Mesenchymal stem cell (in vitro differentiated cells and primary cell): Measurements from ENCODE around the gene BTN3A1.

Experiments
- DNase-seq: peaks from one replicate; pipeline ENCODE4 v3.0.0-alpha.2; 2013
- H2AFZ ChIP-seq: one replicate; pipeline ENCODE4 v1.6.1; 2013; ENCODE audit warnings: low read depth, mild to moderate bottlenecking, control low read depth, inconsistent platforms, low read length, moderate library complexity
- H2AK5ac ChIP-seq: 2 replicates; pipeline ENCODE4 v1.6.1; 2013; ENCODE audit warnings: low read length, moderate library complexity, mild to moderate bottlenecking, inconsistent platforms; ENCODE audit not compliant: severe bottlenecking
- H2BK120ac ChIP-seq: one replicate; pipeline ENCODE4 v1.6.1; 2013; ENCODE audit warnings: low read depth, mild to moderate bottlenecking, inconsistent platforms, low read length, moderate library complexity
- H2BK12ac ChIP-seq, 2 experiments: one replicate each; pipeline ENCODE4 v1.6.1; 2013; ENCODE audit warnings: inconsistent platforms in 2 of 2, low read length in 2 of 2, mild to moderate bottlenecking in 2 of 2, moderate library complexity in 2 of 2, control low read depth in 1 of 2
- H2BK15ac ChIP-seq: one replicate; pipeline ENCODE4 v1.6.1; 2013; ENCODE audit warnings: mild to moderate bottlenecking, low read depth, inconsistent platforms; ENCODE audit not compliant: poor library complexity, severe bottlenecking
- H2BK5ac ChIP-seq: 2 replicates; pipeline ENCODE4 v1.6.1; 2013; ENCODE audit warnings: low read depth, mild to moderate bottlenecking, low read length, control low read depth, inconsistent platforms; ENCODE audit not compliant: poor library complexity, severe bottlenecking
- H3K14ac ChIP-seq, 2 experiments: one replicate each; pipeline ENCODE4 v1.6.1; 2013; ENCODE audit warnings: inconsistent platforms in 2 of 2, low read length in 2 of 2, control low read depth in 1 of 2, mild to moderate bottlenecking in 1 of 2, moderate library complexity in 1 of 2
- H3K18ac ChIP-seq, 2 experiments: one replicate each; pipeline ENCODE4 v1.6.1; 2013; ENCODE audit warnings: inconsistent platforms in 2 of 2, low read length in 2 of 2, control low read depth in 1 of 2, low read depth in 1 of 2, mild to moderate bottlenecking in 1 of 2
- H3K23ac ChIP-seq, 2 experiments: one replicate each; pipeline ENCODE4 v1.6.1; 2013; ENCODE audit warnings: inconsistent platforms in 2 of 2, low read length in 2 of 2, mild to moderate bottlenecking in 2 of 2, moderate library complexity in 2 of 2, control low read depth in 1 of 2
- H3K27ac ChIP-seq: 2 replicates; pipeline ENCODE4 v1.5.1; 2013; ENCODE audit warnings: mild to moderate bottlenecking, moderate library complexity, low read length, control low read depth, inconsistent platforms; ENCODE audit not compliant: poor library complexity, severe bottlenecking
- H3K27me3 ChIP-seq, 2 experiments: 2 replicates each; pipeline versions ENCODE4 v1.6.1 to v1.7.0; 2013; ENCODE audit warnings: low read length in 2 of 2, mild to moderate bottlenecking in 2 of 2, moderate library complexity in 2 of 2, control low read depth in 1 of 2, inconsistent platforms in 1 of 2; ENCODE audit not compliant: control insufficient read depth in 1 of 2, insufficient read depth in 1 of 2
- H3K36me3 ChIP-seq, 2 experiments: 2 replicates each; pipeline versions ENCODE4 v1.6.1 to v1.7.0; 2013; ENCODE audit warnings: low read length in 2 of 2, control low read depth in 1 of 2, inconsistent platforms in 1 of 2, low read depth in 1 of 2, mild to moderate bottlenecking in 1 of 2; ENCODE audit not compliant: insufficient read depth in 2 of 2, control insufficient read depth in 1 of 2
- H3K4ac ChIP-seq, 2 experiments: one replicate each; pipeline ENCODE4 v1.6.1; 2013; ENCODE audit warnings: inconsistent platforms in 2 of 2, low read length in 2 of 2, mild to moderate bottlenecking in 2 of 2, moderate library complexity in 2 of 2, control low read depth in 1 of 2, low read depth in 1 of 2
- H3K4me1 ChIP-seq: 2 replicates; pipeline ENCODE4 v1.6.1; 2013; ENCODE audit warnings: low read depth, low read length, control low read depth; ENCODE audit not compliant: control insufficient read depth, insufficient read depth
- H3K4me2 ChIP-seq: 2 replicates; pipeline ENCODE4 v1.6.1; 2013; ENCODE audit warnings: low read length, mild to moderate bottlenecking, inconsistent platforms; ENCODE audit not compliant: poor library complexity, severe bottlenecking
- H3K4me3 ChIP-seq, 2 experiments: 2 replicates each; pipeline versions ENCODE4 v1.5.1 to v1.7.0; 2013; ENCODE audit warnings: low read length in 2 of 2, mild to moderate bottlenecking in 2 of 2, control low read depth in 1 of 2, low read depth in 1 of 2; ENCODE audit not compliant: insufficient read depth in 1 of 2
- H3K79me1 ChIP-seq: replicated peaks from 2 replicates; pipeline ENCODE4 v1.6.1; 2013; ENCODE audit warnings: mild to moderate bottlenecking, control low read depth, low read length, inconsistent platforms; ENCODE audit not compliant: poor library complexity, severe bottlenecking
- H3K9ac ChIP-seq: 2 replicates; pipeline ENCODE4 v1.7.0; 2013; ENCODE audit warnings: mild to moderate bottlenecking, low read length, moderate library complexity
- H3K9me3 ChIP-seq: 2 replicates; pipeline ENCODE4 v1.7.0; 2013; ENCODE audit warnings: mild to moderate bottlenecking, low read length; ENCODE audit not compliant: control insufficient read depth
- H4K8ac ChIP-seq: one replicate; pipeline ENCODE4 v1.6.1; 2013; ENCODE audit warnings: inconsistent platforms, mild to moderate bottlenecking, low read length, moderate library complexity
- H4K91ac ChIP-seq: one replicate; pipeline ENCODE4 v1.6.1; 2013; ENCODE audit warnings: mild to moderate bottlenecking, low read length, inconsistent platforms
- WGBS: methylation state at CpG from one replicate; pipeline ENCODE4 v1.1.7; 2013; ENCODE audit warnings: mixed read lengths; 5-methylcytosine and 5-hydroxymethylcytosine counted together

BTN3A1 gene

GRCh38 chr6:26383624-26384417 is 18.3 kb upstream of the BTN3A1 start:
- Histone ChIP-seq H3K27ac (peak overlapping the region; percentile 93), H2BK5ac (peak overlapping the region; percentile 71), H3K4me2 (peak overlapping the region; percentile 68), H3K4ac (no peak overlapping the region), H2AFZ (peak overlapping the region; percentile 95), H2BK120ac (no peak overlapping the region), H4K8ac (peak overlapping the region; percentile 45), H3K27me3 (no peaks in the 10 kb centered on the region), H2BK12ac (peak overlapping the region in 1 of 2 experiments; percentile 27), H3K36me3 (peaks cover 4 to 15% of the 10 kb centered on the region in 2 experiments), H3K79me1 (peaks cover 17% of the 10 kb centered on the region), H2AK5ac (peak overlapping the region; percentile 87), H3K14ac (peak overlapping the region in 1 of 2 experiments; percentile 45), H4K91ac (no peak overlapping the region), H3K9ac (peak overlapping the region; percentile 87), H3K18ac (no peak overlapping the region), H3K23ac (no peak overlapping the region), H3K4me1 (peaks cover 18% of the 10 kb centered on the region), H3K4me3 (peak overlapping the region; percentile 64 to 79), H2BK15ac (no peak overlapping the region), H3K9me3 (no peaks in the 10 kb centered on the region)
- peak; percentile 76 for DNase-seq
- 13% methylated on average over 7 of the region's 7 CpGs for WGBS

- Histone ChIP-seq H3K4ac (no peak overlapping the region), H2AFZ (no peak overlapping the region), H2BK5ac (no peak overlapping the region), H2BK12ac (no peak overlapping the region), H3K27me3 (no peaks in the 10 kb centered on the region), H3K4me1 (peaks cover 26% of the 10 kb centered on the region), H3K9me3 (no peaks in the 10 kb centered on the region), H3K4me3 (no peak overlapping the region), H2BK120ac (no peak overlapping the region), H3K18ac (no peak overlapping the region), H3K14ac (no peak overlapping the region), H4K8ac (no peak overlapping the region), H3K36me3 (peaks cover 17 to 22% of the 10 kb centered on the region in 2 experiments), H2AK5ac (no peak overlapping the region), H3K9ac (no peak overlapping the region), H4K91ac (no peak overlapping the region), H3K23ac (no peak overlapping the region), H2BK15ac (no peak overlapping the region), H3K79me1 (peaks cover 17% of the 10 kb centered on the region), H3K4me2 (no peak overlapping the region), H3K27ac (no peak overlapping the region)
- WGBS: 94% methylated on average over 7 of the region's 9 CpGs
- DNase-seq: no peak
These were observed 16.3 kb upstream of the BTN3A1 start for GRCh38 chr6:26385734-26386125.

GRCh38 chr6:26387565-26387964 is 14.5 kb upstream of the BTN3A1 start:
- no peak overlapping the region for H3K14ac ChIP-seq
- H3K18ac ChIP-seq: no peak overlapping the region
- H3K23ac ChIP-seq: no peak overlapping the region
- peaks cover 26% of the 10 kb centered on the region for H3K4me1 ChIP-seq
- no peak overlapping the region for H3K9ac ChIP-seq
- H3K27me3 ChIP-seq: no peaks in the 10 kb centered on the region
- no peak overlapping the region for H2BK12ac ChIP-seq
- no peak overlapping the region for H3K4me2 ChIP-seq
- no peak overlapping the region for H4K8ac ChIP-seq
- H2AK5ac ChIP-seq: no peak overlapping the region
- peak overlapping the region; percentile 33 for H3K27ac ChIP-seq
- no peak overlapping the region for H2BK5ac ChIP-seq
- no peak overlapping the region for H2AFZ ChIP-seq
- H2BK15ac ChIP-seq: no peak overlapping the region
- H2BK120ac ChIP-seq: no peak overlapping the region
- H4K91ac ChIP-seq: no peak overlapping the region
- H3K9me3 ChIP-seq: no peaks in the 10 kb centered on the region
- H3K36me3 ChIP-seq: peaks cover 28 to 33% of the 10 kb centered on the region in 2 experiments
- peaks cover 17% of the 10 kb centered on the region for H3K79me1 ChIP-seq
- DNase-seq: no peak
- H3K4ac ChIP-seq: no peak overlapping the region
- H3K4me3 ChIP-seq: no peak overlapping the region

GRCh38 chr6:26388014-26388413 is 14.1 kb upstream of the BTN3A1 start:
- H3K9ac ChIP-seq: no peak overlapping the region
- peaks cover 19% of the 10 kb centered on the region for H3K79me1 ChIP-seq
- H4K91ac ChIP-seq: no peak overlapping the region
- no peak overlapping the region for H3K4ac ChIP-seq
- no peak overlapping the region for H2BK15ac ChIP-seq
- 50% methylated on average over 6 of the region's 6 CpGs for WGBS
- H2BK5ac ChIP-seq: no peak overlapping the region
- peaks cover 26% of the 10 kb centered on the region for H3K4me1 ChIP-seq
- no peak overlapping the region for H2BK120ac ChIP-seq
- no peak overlapping the region for H2BK12ac ChIP-seq
- no peak overlapping the region for H3K14ac ChIP-seq
- no peak overlapping the region for H3K4me2 ChIP-seq
- H2AFZ ChIP-seq: no peak overlapping the region
- no peak overlapping the region for H3K4me3 ChIP-seq
- peak overlapping the region; percentile 60 for H2AK5ac ChIP-seq
- peak overlapping the region; percentile 46 for H3K27ac ChIP-seq
- H3K9me3 ChIP-seq: no peaks in the 10 kb centered on the region
- peaks cover 28 to 37% of the 10 kb centered on the region in 2 experiments for H3K36me3 ChIP-seq
- no peak overlapping the region for H3K18ac ChIP-seq
- no peaks in the 10 kb centered on the region for H3K27me3 ChIP-seq
- no peak for DNase-seq
- H3K23ac ChIP-seq: peak overlapping the region in 1 of 2 experiments; percentile 23
- H4K8ac ChIP-seq: peak overlapping the region; percentile 7
